Measurements from ENCODE around the gene RAVER2.
"Not testable (repeated sequence)": the region's sequence is repeated elsewhere in the genome, so short reads cannot be mapped to it uniquely, and the experiment has no call there.

The RAVER2 gene

GRCh38 chr1:64740687-64741086 lies 4.2 kb upstream of the RAVER2 start:
- H3K9ac ChIP-seq (ENCODE audit: low read length); H3K79me1 ChIP-seq (replicated peaks; ENCODE audit: low read length, poor library complexity, severe bottlenecking); H3K9me3 ChIP-seq (ENCODE audit: control insufficient read depth, low read length); H2AK5ac ChIP-seq (ENCODE audit: low read length, severe bottlenecking); H3K18ac ChIP-seq (ENCODE audit: low read depth in 1 of 2, low read length in 2 of 2); H3K14ac ChIP-seq (ENCODE audit: low read length in 2 of 2); H3K4me2 ChIP-seq (ENCODE audit: low read length, poor library complexity, severe bottlenecking); H4K8ac ChIP-seq (ENCODE audit: low read length); H3K4ac ChIP-seq (ENCODE audit: low read depth in 1 of 2, low read length in 2 of 2); H3K4me3 ChIP-seq (ENCODE audit: insufficient read depth in 1 of 2, low read depth in 1 of 2, low read length in 2 of 2); H2BK120ac ChIP-seq (ENCODE audit: low read depth, low read length); H2BK15ac ChIP-seq (ENCODE audit: low read depth, poor library complexity, severe bottlenecking); DNase-seq; H2BK12ac ChIP-seq (ENCODE audit: low read length in 2 of 2); H3K27ac ChIP-seq (ENCODE audit: low read length, poor library complexity, severe bottlenecking); H4K91ac ChIP-seq (ENCODE audit: low read length); H3K4me1 ChIP-seq (ENCODE audit: control insufficient read depth, insufficient read depth, low read depth, low read length); H2BK5ac ChIP-seq (ENCODE audit: low read depth, low read length, poor library complexity, severe bottlenecking); H2AFZ ChIP-seq (ENCODE audit: low read depth, low read length); H3K23ac ChIP-seq (ENCODE audit: low read length in 2 of 2); H3K36me3 ChIP-seq (ENCODE audit: control insufficient read depth in 1 of 2, insufficient read depth in 2 of 2, low read depth in 1 of 2, low read length in 2 of 2); H3K27me3 ChIP-seq (ENCODE audit: control insufficient read depth in 1 of 2, insufficient read depth in 1 of 2, low read length in 2 of 2): not testable (repeated sequence)
- no CpG with 5 or more reads among the region's 1 CpG for WGBS

GRCh38 chr1:64743954-64744491 lies 852 bp upstream of the RAVER2 start:
- H4K91ac ChIP-seq (ENCODE audit: low read length) = no peak overlapping the region
- no peak overlapping the region for H2AK5ac ChIP-seq (ENCODE audit: low read length, severe bottlenecking)
- peaks cover 2% of the 10 kb centered on the region for H3K4me1 ChIP-seq (ENCODE audit: control insufficient read depth, insufficient read depth, low read depth, low read length)
- no peak overlapping the region for H2BK12ac ChIP-seq (ENCODE audit: low read length in 2 of 2)
- H3K9ac ChIP-seq (ENCODE audit: low read length) = peak overlapping the region; percentile 10
- H3K79me1 ChIP-seq (replicated peaks; ENCODE audit: low read length, poor library complexity, severe bottlenecking) = peaks cover 4% of the 10 kb centered on the region
- H3K27ac ChIP-seq (ENCODE audit: low read length, poor library complexity, severe bottlenecking) = no peak overlapping the region
- H2BK15ac ChIP-seq (ENCODE audit: low read depth, poor library complexity, severe bottlenecking) = no peak overlapping the region
- no peak overlapping the region for H3K23ac ChIP-seq (ENCODE audit: low read length in 2 of 2)
- H3K9me3 ChIP-seq (ENCODE audit: control insufficient read depth, low read length) = no peaks in the 10 kb centered on the region
- no peak overlapping the region for H3K14ac ChIP-seq (ENCODE audit: low read length in 2 of 2)
- no peak overlapping the region for H3K18ac ChIP-seq (ENCODE audit: low read depth in 1 of 2, low read length in 2 of 2)
- WGBS = 64% methylated on average over 4 of the region's 4 CpGs
- H4K8ac ChIP-seq (ENCODE audit: low read length) = no peak overlapping the region
- H3K4me2 ChIP-seq (ENCODE audit: low read length, poor library complexity, severe bottlenecking) = peak overlapping the region; percentile 97
- DNase-seq = no peak
- no peak overlapping the region for H2BK120ac ChIP-seq (ENCODE audit: low read depth, low read length)
- peaks cover 0 to 4% of the 10 kb centered on the region in 2 experiments for H3K27me3 ChIP-seq (ENCODE audit: control insufficient read depth in 1 of 2, insufficient read depth in 1 of 2, low read length in 2 of 2)
- peak overlapping the region in 1 of 2 experiments; percentile 76 for H3K4me3 ChIP-seq (ENCODE audit: insufficient read depth in 1 of 2, low read depth in 1 of 2, low read length in 2 of 2)
- no peaks in the 10 kb centered on the region for H3K36me3 ChIP-seq (ENCODE audit: control insufficient read depth in 1 of 2, insufficient read depth in 2 of 2, low read depth in 1 of 2, low read length in 2 of 2)
- H2BK5ac ChIP-seq (ENCODE audit: low read depth, low read length, poor library complexity, severe bottlenecking) = no peak overlapping the region
- no peak overlapping the region for H3K4ac ChIP-seq (ENCODE audit: low read depth in 1 of 2, low read length in 2 of 2)
- H2AFZ ChIP-seq (ENCODE audit: low read depth, low read length) = peak overlapping the region; percentile 93

- Histone ChIP-seq H3K4me1 (ENCODE audit: control insufficient read depth, insufficient read depth, low read depth, low read length) (peaks cover 2% of the 10 kb centered on the region), H3K4ac (ENCODE audit: low read depth in 1 of 2, low read length in 2 of 2) (peak overlapping the region in 1 of 2 experiments; percentile 75), H4K91ac (ENCODE audit: low read length) (no peak overlapping the region), H3K4me3 (ENCODE audit: insufficient read depth in 1 of 2, low read depth in 1 of 2, low read length in 2 of 2) (peak overlapping the region; percentile 82 to 84), H2BK12ac (ENCODE audit: low read length in 2 of 2) (peak overlapping the region in 1 of 2 experiments; percentile 72), H3K9ac (ENCODE audit: low read length) (peak overlapping the region; percentile 75), H4K8ac (ENCODE audit: low read length) (peak overlapping the region; percentile 82), H2AK5ac (ENCODE audit: low read length, severe bottlenecking) (no peak overlapping the region), H3K23ac (ENCODE audit: low read length in 2 of 2) (peak overlapping the region in 1 of 2 experiments; percentile 99), H3K18ac (ENCODE audit: low read depth in 1 of 2, low read length in 2 of 2) (peak overlapping the region; percentile 62 to 84), H3K27me3 (ENCODE audit: control insufficient read depth in 1 of 2, insufficient read depth in 1 of 2, low read length in 2 of 2) (peaks cover 0 to 4% of the 10 kb centered on the region in 2 experiments), H3K36me3 (ENCODE audit: control insufficient read depth in 1 of 2, insufficient read depth in 2 of 2, low read depth in 1 of 2, low read length in 2 of 2) (no peaks in the 10 kb centered on the region), H3K14ac (ENCODE audit: low read length in 2 of 2) (peak overlapping the region in 1 of 2 experiments; percentile 97), H2BK15ac (ENCODE audit: low read depth, poor library complexity, severe bottlenecking) (peak overlapping the region; percentile 80), H3K9me3 (ENCODE audit: control insufficient read depth, low read length) (no peaks in the 10 kb centered on the region), H2BK120ac (ENCODE audit: low read depth, low read length) (peak overlapping the region; percentile 68), H3K27ac (ENCODE audit: low read length, poor library complexity, severe bottlenecking) (no peak overlapping the region), H2BK5ac (ENCODE audit: low read depth, low read length, poor library complexity, severe bottlenecking) (no peak overlapping the region), H3K79me1 (replicated peaks; ENCODE audit: low read length, poor library complexity, severe bottlenecking) (peaks cover 5% of the 10 kb centered on the region), H3K4me2 (ENCODE audit: low read length, poor library complexity, severe bottlenecking) (peak overlapping the region; percentile 92), H2AFZ (ENCODE audit: low read depth, low read length) (peak overlapping the region; percentile 92)
- DNase-seq = peak; percentile 57
- 1% methylated on average over 57 of the region's 67 CpGs for WGBS
These were observed 508 bp downstream of the RAVER2 start for GRCh38 chr1:64745181-64745985.

All from mesenchymal stem cell (in vitro differentiated cells and primary cell).